Stimulated activated CD4-positive, alpha-beta T cell treated with anti-CD3 and anti-CD28 coated beads, TNF-alpha, amount 100 ng/mL, for 48 hours (primary cell): Measurements from ENCODE around the gene ACTBL2.

Source experiments
- DNase-seq, 3 donors: peaks; one replicate each; pipeline ENCODE4 v3.0.0-alpha.2; 2020; ENCODE audit warnings: low read depth in 3 of 3

Gene ACTBL2

DNA sequence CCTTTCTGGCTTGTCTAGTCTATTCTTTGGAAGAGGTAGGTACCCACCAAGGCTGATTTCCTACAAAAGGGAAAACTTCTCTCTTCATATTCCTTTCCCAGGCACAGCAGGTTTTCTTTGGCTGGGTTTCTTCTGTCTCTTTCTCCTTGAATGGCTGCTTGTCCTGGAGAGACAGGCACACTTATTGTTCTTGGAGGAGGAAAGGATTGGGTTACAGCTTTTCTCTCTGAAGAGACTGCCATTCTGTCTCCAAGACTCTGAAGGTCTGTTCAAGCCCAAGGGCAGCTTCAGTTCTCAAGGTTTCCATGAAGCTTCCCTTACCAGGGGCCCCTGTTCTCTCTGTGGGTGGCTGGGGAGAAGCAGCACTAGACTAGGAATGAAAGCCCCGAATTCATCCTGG lies 33.9 kb downstream of the ACTBL2 start:
- no peak for DNase-seq

DNA sequence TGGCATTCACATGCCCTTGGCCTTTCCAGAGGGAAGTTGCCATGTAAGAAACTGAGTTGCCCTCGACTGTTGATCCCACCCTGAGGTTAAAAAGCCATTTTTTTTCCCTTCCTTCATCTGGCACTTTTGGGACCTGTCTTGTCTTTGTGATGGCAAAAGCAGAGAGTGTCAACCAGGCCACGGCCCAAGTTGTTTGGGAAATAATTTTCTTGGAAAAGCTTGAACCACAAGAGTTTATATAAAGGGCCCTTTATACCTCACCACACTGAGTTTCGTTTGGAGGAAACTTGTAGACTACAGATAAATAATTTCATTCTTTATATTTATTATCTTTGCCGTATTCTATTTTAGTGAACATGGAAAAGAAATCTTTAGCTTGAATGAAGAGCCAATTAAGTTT lies 34.3 kb downstream of the ACTBL2 start:
- no peak for DNase-seq

DNA sequence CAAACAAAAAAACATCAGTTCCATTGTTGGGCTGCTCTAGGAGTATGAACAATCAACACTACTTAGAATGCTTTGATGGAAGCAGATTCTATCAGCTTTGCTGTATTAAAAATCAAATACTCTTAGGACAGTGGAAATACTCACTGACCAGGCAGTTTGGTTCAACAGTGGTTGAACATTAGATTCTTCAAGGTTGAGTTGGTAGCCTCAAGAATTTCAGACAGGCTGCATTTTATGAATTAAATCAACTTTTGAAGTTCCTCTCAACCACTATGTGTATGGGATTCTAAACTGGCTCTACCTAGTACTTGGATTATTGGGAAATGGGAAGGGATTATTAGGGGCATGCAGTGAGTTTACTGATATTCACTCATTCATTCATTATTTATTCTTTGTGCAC lies 35.0 kb downstream of the ACTBL2 start:
- DNase-seq, result no peak

DNA sequence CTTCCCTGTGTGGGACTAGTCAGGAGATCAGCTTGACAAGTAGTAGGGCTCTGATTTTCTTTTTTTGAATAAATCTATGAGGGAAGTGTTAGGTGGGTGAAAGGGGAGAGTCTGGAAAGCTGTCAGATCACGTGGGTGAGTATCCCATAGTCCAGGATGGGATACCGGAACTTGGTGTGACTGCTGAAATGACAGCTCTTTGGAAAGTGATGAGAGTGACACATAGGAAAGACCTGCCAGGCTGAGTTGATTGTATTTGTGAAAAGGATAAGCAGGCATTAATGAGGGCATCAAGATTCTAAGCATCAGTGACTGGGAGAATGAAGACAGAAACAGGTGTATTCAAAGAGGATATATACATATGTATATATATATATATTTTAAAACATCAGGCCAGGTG lies 35.6 kb downstream of the ACTBL2 start:
- no peak for DNase-seq

DNA sequence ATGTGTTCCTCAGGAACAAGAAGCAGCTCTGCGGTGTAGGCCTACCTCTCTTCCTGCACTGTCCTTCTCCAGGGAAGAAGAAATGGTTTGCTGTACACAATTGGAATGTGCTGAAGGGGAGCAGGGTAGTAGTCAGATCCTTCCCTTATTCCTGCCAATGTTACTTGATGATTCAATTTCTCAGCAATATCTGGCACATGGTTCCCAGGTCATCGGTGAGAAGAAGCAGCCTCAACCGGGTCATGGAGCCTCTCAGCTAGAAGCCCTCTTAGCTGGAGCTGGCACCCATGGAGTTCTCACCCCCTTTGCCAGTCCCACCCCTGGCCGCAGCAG lies 36.9 kb downstream of the ACTBL2 start:
- no peak for DNase-seq

DNA sequence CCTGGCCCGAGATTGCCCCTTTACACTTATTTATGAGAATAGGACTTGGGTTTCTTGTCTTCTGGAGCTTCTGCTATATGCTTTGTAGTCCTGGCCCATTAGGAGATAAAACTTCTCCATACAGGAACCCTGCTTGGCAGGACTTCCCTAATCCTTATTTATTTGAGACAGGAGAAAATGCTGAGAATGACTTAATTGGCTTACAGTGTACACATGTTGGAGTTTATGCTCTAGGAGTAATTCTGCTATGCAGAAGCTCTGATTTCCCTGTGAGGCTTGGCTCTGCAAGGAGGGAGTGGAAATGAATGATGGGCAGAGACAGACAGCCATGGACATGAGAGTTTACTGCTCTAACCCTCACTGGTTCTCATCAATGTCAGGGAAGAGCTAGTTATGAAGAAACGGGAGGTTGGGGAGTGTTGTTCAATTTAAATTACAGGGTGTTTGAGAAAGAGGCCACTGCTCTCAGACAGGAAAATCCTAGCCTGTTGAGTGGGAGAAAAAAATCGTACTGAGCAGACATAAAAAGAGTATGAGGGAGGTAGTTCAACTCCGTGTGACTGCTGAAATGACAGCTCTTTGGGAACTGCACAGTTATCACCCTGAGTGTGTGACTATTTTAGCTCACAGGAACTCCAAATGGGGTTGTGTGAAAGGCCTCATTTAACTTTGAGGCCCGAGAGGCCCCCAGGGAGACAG lies 37.5 kb downstream of the ACTBL2 start:
- DNase-seq, result no peak

DNA sequence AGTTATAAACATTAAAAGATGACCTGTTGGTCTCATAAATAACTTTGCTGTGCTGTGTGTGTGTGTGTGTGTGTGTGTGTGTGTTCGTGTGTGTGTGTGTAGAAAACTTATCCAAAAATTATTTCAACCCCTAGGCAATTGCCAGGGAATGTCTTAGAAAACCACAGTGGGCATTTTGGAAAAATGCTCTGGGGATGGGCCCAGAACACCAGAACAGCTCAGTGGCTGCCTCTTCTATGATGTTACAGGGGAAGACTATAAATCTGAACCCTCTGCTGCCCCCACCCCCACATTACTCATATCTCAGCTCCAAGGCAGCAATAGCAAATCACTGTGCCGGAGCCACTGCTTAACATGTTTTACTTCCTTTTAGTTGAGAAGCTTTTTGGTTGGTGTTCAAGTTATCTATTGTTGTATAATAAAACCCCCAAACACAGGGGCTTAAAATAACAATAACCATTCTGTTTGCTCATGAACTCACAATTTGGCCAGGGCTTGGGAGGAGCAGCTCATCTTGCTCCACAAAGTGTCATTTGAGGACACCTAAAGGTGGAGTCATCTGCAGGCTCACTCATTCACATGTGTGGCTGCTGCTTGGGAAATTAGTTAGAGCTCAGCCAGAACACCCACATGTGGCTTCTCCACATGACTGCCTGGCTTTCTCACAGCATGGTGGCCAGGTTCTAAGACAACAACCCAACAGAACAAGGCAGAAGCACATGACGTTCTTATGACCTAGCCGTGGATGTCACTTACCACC lies 40.4 kb downstream of the ACTBL2 start:
- DNase-seq, result peak in 1 of 3 donors; percentile 10

DNA sequence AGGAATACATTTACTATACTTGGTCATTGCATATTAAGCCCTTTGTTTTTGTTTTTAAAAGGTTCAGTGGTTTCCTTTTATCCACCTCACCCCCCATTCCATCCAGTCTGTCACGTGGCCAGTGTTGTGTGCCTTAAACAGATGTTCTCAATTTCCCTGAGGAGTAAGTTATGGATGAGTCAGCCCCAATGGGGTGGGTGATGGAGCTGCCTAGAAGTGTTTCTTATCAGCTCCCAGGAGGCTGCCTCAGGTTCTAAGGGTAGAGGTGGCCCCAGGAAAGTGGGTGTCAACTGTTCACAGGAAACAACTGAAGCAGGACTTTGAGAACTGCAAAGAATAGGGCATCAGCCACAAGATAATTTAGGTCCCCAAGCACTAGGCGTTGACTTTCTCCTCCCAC lies 41.1 kb downstream of the ACTBL2 start:
- DNase-seq, result no peak

DNA sequence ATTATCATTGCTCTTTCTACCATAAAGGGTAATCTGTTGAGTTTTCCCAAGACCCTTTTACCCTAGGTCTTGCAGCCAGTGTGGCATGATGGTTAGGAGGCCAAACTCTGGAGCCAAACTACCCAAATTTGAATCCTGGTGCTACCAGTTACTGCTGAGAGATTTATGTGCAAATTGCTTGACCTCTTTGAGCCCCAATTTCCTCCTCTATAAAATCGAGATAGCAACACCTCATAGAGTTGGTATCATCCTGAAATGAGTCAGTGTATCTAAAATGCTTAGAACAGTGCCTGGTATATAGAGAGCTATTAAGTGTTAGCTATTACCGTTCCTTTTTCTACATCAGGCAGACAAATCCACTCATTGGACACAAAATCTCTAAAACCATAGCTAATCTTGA lies 43.0 kb downstream of the ACTBL2 start:
- DNase-seq, result no peak

DNA sequence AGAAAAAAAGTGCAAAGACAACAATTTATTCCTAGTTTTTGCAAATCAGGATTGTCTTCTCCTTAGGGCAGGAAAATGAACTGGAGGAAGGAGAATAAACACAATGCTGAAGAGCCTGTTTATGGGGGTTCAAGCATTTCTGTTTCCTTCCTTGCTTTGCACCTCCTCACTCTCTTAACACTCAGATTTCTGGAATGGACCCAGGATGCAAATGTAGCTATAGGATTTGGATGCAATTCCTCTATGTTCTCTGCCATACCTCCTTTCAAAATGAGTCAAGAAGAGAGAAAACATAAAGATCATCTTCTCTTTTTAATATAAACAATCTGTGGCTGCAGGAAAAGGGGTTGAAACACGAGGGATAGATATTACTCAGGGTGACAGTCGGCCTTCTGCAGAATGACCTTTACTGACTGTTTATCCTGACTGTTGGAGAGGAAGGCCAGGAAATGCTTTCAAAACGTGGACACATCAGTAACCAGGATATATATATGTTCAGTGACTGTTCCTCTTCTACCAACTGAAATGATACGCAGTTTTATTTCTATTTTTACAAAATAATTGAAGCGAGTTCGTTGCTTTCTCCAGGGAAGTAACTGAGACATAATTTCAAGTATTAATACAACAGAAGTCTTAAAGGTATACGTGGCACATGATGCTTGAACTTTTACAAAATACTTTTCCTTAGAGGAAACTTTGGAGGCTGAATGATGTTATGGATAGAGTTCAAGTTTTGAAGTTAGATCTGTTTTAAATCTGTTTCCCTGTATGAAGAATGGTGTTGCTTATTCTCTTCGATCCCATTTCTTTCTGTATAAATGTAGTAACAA lies 44.4 kb downstream of the ACTBL2 start:
- DNase-seq, result no peak

DNA sequence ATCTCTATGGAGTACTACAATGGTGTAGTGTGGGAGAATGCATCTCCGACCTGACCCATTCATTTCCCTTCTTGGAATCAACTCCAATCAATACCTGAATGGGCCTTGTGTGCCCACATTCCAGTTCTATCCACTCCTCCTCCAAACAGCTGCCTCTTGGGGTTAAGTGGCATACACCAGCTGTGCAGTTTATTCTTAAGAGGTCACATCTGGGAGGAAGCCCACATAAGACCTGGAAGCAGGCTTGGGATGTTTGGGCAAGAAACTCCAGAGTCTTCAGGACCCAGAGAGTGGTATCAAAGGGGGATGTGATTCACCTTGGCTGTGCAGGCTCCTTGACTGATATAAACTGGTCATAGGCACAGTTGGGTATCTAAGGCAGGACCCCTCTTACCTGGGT lies 46.0 kb downstream of the ACTBL2 start:
- no peak for DNase-seq

DNA sequence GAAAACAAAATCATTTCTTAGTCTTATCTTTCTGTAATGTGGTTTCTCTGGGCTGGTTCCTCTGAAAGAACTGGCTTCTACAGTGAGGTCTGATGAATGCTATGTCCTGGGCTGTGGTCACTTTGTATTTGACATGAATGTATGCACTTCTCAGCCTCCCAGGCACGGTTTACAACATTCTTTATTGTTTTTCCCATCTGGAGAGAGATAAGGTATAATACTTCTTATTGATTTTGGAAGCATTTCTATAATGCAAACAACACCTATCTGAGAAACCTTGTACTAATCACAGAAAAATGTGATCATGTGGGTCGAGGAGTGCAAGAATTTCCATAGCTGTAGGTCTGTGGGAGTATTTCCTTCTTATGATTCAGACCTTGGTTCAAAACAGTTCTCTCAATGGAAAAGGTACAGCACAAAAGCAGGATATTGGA lies 46.9 kb downstream of the ACTBL2 start:
- no peak for DNase-seq

DNA sequence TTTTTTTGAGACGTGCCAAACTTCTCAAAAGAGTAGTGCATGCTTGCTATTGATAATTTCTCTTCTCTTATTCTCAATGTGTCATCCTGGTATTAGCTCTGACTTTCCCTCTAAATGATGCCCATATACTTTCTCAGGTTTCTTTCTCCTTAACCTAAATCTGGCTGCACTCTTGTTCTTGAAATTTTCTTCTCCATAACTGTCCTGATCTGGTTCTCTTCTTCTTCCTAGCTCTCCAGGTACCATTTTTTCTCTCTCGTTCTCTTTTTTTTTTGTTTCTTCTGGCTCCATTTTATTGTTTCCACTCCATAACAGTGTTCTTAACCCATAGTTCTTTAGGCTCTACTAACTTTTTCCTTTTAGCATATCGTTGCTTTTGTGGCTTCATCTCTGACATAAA lies 47.9 kb downstream of the ACTBL2 start:
- no peak for DNase-seq

DNA sequence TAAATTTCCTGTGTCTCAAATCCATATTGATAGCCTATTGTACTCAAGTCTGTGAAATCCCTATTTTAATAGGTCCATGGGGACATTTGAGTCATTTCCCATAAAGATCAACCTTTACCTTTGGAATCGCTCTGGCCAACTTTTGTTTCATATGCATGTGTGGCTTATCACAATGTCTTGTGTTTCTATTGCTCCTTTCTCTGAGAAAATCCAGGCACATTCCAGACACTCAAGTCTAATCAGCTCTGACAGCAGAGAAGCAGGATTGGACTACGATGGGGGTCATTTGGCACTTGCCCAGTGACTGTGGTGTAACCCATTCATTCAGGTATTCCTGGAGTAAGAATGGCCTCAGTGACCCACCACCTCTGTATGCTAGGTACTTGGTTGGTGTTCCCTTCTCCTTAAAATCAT lies 48.4 kb downstream of the ACTBL2 start:
- no peak for DNase-seq

DNA sequence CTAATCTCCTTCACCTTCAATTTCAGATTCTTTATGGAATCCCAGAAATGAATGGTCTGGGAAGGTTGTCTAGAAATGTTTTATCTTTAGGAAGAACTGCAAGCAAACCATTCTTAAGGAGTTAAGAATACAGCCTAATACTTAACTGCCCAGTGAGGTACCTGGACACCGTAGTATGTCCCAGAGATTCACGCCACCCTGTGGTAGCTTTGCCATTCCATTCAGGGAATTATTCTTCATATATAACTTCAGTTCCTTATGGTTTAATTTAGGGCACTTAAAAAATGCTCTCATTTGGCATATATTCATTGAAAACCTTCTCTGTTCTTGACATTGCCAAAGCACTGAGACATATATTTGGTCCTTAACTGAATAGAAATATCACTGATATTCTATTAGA lies 49.7 kb downstream of the ACTBL2 start:
- no peak for DNase-seq

DNA sequence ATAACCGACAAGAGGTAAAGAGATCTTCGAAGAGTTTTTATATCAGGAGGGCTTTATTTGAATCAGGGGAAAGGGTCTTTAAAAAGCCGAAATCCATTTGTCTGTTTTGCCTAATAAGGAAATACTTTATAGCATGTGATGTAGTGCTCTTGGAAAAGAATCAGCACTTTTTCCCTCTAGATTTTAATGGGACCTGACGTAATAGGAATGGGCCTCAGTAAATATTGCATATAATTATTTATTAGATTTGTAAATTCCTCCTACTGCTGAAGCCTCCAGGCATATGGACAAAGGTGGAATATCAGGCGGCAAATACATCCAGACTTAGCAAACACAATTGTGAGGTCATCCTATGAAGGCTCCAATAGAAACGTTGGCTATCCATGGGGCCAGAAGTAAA lies 50.9 kb downstream of the ACTBL2 start:
- DNase-seq, result no peak
